Measurements from ENCODE around the gene SMPD3. TPM values are rescaled to one million over a fixed set of nuclear protein-coding genes. Genes with fewer than 3 reads are reported as not detected.

SMPD3 gene
- polyA plus RNA-seq, 3 donors, result 0.67 to 1.1 (median 0.97) TPM

GRCh38 chr16:68473358-68474070 is 25.2 kb upstream of the SMPD3 start:
- DNase-seq (ENCODE audit: low read depth in 3 of 3, low spot score in 2 of 3), result no peak

- DNase-seq (ENCODE audit: low read depth in 3 of 3, low spot score in 2 of 3), result no peak
Observed at GRCh38 chr16:68472581-68472980, 24.3 kb upstream of the SMPD3 start.

GRCh38 chr16:68470461-68471150 is 22.3 kb upstream of the SMPD3 start:
- no peak for DNase-seq (ENCODE audit: low read depth in 3 of 3, low spot score in 2 of 3)

GRCh38 chr16:68469796-68470460 is 21.6 kb upstream of the SMPD3 start:
- DNase-seq (ENCODE audit: low read depth in 3 of 3, low spot score in 2 of 3), result no peak

- no peak for DNase-seq (ENCODE audit: low read depth in 3 of 3, low spot score in 2 of 3)
Observed at GRCh38 chr16:68468842-68469241, 20.5 kb upstream of the SMPD3 start.

GRCh38 chr16:68466174-68466573 is 17.9 kb upstream of the SMPD3 start:
- DNase-seq (ENCODE audit: low read depth in 3 of 3, low spot score in 2 of 3), result no peak

GRCh38 chr16:68463904-68464303 is 15.6 kb upstream of the SMPD3 start:
- no peak for DNase-seq (ENCODE audit: low read depth in 3 of 3, low spot score in 2 of 3)

GRCh38 chr16:68460067-68460466 is 11.8 kb upstream of the SMPD3 start:
- no peak for DNase-seq (ENCODE audit: low read depth in 3 of 3, low spot score in 2 of 3)

- DNase-seq (ENCODE audit: low read depth in 3 of 3, low spot score in 2 of 3), result no peak
Observed at GRCh38 chr16:68459457-68459856, 11.1 kb upstream of the SMPD3 start.

GRCh38 chr16:68458551-68458950 is 10.2 kb upstream of the SMPD3 start:
- DNase-seq (ENCODE audit: low read depth in 3 of 3, low spot score in 2 of 3), result no peak

- DNase-seq (ENCODE audit: low read depth in 3 of 3, low spot score in 2 of 3), result no peak
Observed at GRCh38 chr16:68458101-68458500, 9.8 kb upstream of the SMPD3 start.

- DNase-seq (ENCODE audit: low read depth in 3 of 3, low spot score in 2 of 3), result no peak
Observed at GRCh38 chr16:68455631-68456030, 7.3 kb upstream of the SMPD3 start.

- no peak for DNase-seq (ENCODE audit: low read depth in 3 of 3, low spot score in 2 of 3)
Observed at GRCh38 chr16:68454920-68455435, 6.7 kb upstream of the SMPD3 start.

- no peak for DNase-seq (ENCODE audit: low read depth in 3 of 3, low spot score in 2 of 3)
Observed at GRCh38 chr16:68453816-68454215, 5.5 kb upstream of the SMPD3 start.

GRCh38 chr16:68452176-68452575 is 3.9 kb upstream of the SMPD3 start:
- no peak for DNase-seq (ENCODE audit: low read depth in 3 of 3, low spot score in 2 of 3)

GRCh38 chr16:68451676-68452075 is 3.4 kb upstream of the SMPD3 start:
- no peak for DNase-seq (ENCODE audit: low read depth in 3 of 3, low spot score in 2 of 3)

GRCh38 chr16:68450741-68451255 is 2.5 kb upstream of the SMPD3 start:
- no peak for DNase-seq (ENCODE audit: low read depth in 3 of 3, low spot score in 2 of 3)

GRCh38 chr16:68447653-68448359 is 502 bp downstream of the SMPD3 start:
- no peak for DNase-seq (ENCODE audit: low read depth in 3 of 3, low spot score in 2 of 3)

GRCh38 chr16:68446681-68447652 is 1.3 kb downstream of the SMPD3 start:
- DNase-seq (ENCODE audit: low read depth in 3 of 3, low spot score in 2 of 3), result no peak

GRCh38 chr16:68445458-68445857 is 2.9 kb downstream of the SMPD3 start:
- DNase-seq (ENCODE audit: low read depth in 3 of 3, low spot score in 2 of 3), result peak in 2 of 3 donors; percentile 13 to 23
